KBM-7 (cell line): Measurements from ENCODE around the gene CRLF2.
A peak's percentile ranks its signal among the peaks of the same experiment; 100 is the strongest.
"Not testable (repeated sequence)": the region's sequence is repeated elsewhere in the genome, so short reads cannot be mapped to it uniquely, and the experiment has no call there.

Source experiments
- DNase-seq: peaks from one replicate; pipeline ENCODE4 v3.0.0-alpha.2; 2015
- in situ Hi-C: fragments of 300-500 bp; cut with MboI; formaldehyde crosslinking; loops from 2 replicates; pipeline ENCODE4 v1.14.3; 2020; ENCODE audit warnings: low sequenced_read_pairs, low pct_unique_long_range_greater_than_20kb, mixed read lengths

CRLF2 gene, protein sequence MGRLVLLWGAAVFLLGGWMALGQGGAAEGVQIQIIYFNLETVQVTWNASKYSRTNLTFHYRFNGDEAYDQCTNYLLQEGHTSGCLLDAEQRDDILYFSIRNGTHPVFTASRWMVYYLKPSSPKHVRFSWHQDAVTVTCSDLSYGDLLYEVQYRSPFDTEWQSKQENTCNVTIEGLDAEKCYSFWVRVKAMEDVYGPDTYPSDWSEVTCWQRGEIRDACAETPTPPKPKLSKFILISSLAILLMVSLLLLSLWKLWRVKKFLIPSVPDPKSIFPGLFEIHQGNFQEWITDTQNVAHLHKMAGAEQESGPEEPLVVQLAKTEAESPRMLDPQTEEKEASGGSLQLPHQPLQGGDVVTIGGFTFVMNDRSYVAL

DNA sequence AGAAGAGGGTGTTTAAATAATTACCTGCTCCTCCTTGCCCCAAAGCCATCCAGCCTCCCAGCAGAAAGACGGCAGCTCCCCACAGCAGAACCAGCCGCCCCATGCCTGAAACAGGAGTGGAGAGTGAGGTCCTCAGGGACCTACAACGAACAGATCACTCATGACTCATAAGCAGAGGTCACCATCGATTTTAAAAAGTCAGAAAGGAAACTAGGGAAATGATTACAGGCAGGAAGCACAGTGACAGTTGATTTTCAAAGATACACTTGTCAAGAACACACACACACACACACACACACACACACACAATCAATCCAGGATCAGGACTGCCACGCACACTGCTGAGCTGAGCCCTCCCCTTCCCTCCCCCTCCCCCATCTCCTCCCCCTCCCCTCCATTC, at the start of gene CRLF2:
CRLF2 (minus strand) TSS at position 118 of the 400 bp plus-strand sequence; CDS start at position 103, 15 bp downstream.
- DNase-seq: peak; percentile 87
- in situ Hi-C loops: no loop called here

DNA sequence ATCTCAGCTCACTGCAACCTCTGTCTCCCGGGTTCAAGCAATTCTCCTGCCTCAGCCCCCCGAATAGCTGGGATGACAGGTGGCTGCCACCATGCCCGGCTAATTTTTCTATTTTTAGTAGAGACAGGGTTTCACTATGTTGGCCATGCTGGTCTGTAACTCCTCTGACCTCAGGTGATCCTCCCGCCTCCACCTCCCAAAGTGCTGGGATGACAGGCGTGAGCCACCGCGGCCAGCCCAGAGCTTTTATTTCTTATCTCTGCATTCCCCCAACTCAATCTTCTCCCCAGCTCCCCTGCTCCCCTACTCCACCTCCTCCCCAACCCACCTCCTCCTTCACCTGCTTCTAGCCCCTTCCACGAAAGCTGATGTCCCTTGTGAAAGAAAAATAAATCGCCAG, 49.3 kb upstream of the CRLF2 start:
- DNase-seq, in situ Hi-C loops: not testable (repeated sequence)

DNA sequence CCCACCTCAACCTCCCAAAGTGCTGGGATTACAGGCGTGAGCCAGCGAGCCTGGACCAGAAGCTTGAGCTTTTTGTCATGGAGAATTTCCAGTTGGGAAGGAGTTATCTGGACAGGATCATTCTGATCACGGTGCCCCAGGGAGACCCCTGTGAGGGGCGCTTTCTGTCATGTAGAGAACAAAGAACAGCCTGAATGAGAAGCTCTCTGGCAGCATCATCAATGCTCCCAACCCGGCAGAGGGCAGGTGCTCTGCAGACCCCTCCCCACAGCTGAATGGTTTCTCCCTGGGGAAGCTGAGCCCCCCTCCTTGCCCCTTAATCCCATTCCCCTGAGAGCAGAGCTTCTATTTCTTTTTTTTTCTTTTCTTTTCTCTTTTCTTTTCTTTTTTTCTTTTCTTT, 48.8 kb upstream of the CRLF2 start:
- in situ Hi-C loops: no loop called here
- DNase-seq: no peak

DNA sequence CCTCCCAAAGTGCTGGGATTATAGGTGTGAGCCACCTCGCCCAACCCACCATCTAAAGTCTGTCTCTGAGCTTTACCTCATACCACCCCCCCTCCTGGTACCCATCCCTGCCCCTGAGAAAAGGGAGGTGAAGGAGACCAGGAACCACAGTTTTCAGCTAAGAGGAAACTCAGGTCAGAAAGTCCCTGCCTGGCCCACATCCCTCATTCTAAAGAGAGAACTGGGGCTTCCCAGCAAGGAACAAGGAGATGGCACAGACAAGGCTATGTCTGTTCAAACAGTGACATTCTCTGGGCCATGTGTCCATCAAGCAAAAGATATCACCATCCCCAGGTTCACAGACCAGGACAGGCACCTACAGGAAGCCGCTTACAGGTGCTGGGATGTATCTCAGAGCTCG, 40.4 kb upstream of the CRLF2 start:
- in situ Hi-C loops: no loop called here
- no peak for DNase-seq

DNA sequence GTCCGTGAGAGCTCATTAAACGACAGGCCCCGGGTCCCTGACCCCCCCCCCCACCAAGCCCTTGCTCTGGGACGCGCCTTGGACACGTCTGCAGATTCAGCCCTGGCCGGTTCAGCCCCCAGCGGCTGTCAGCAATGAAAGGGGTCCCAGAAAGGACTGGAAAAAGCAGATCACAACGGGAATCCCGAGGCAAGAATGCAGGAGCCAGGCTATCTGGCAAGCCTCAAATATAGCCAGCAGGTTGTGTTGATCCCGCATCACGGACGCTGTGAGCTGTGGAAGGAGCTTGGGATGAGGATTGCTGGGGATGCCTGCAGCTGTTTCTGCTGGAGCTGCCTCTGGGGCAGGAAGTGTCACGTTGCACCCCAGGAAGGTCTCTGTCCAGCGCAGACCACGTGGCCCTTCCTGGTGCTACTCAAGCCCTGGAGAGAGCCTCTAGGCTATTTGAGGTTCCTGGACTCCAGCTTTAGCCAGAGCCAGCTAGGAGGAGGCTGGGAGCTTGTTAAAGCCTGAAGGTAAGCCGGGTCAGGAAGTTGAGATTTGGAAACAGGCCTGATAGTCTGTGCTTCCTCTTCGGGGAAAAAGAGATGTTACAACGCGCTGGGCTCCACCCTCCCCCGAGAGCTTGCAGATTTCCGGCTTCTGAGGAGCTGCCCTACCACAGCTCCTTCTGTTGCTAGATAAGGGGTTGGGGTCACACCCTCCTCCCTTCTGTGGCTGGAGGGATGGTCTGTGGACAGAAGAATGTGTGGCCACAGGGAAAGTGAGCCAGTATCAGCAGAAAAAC, 36.8 kb upstream of the CRLF2 start:
- peak; percentile 100 for DNase-seq
- in situ Hi-C loops: no loop called here

DNA sequence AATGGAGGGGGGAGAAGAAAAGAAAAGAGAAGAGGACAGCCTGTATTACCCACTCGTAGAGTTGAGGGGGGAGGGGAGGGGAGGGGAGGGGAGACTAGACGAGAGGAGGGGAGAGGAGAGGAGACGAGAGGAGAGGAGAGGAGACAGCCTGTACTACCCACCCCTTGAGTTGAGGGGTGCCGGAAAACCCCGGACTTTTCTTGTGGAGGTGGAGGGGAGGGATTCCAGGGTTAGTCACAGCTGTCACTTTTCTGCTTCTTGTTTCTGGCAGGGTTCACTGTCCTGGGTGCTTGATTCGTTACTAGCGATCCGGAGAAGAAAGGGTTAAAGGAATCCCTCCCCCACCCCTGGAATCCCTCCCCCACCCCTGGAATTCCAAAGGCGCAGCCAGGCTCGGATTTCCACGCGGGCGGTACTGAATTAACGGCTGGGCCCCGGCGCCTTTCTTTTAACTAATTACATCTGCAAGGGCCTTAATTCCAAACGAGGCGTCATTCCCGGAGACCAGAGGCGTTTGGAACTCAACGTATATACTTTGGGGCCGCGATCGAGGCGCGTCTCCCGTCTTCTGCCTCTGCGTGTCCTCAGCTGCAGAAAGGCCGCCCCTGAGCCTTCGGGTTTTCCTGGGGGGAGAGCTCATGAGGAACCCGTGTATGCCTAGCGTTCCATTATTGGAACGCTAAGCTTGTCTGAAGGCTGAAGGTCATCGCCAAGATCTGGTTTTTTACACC, 36.0 kb upstream of the CRLF2 start:
- in situ Hi-C loops: no loop called here

DNA sequence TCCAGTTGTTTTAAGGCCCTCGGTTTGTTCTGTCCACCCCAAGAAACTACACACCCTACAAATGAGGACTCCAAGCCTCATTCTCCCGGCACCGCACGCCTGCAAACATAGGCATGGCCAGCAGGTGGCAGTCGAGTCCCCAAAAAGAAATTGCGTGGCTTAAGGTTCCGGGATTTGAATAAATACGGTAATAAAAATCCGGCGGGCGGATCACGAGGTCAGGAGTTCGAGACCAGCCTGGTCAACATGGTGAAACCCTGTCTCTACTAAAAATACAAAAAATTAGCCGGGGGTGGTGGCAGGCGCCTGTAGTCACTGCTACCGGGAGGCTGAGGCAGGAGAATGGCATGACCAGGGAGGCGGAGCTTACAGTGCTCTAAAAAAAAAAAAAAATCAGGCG, 34.4 kb upstream of the CRLF2 start:
- in situ Hi-C loops: no loop called here
- DNase-seq: peak; percentile 98

More for the DNA sequence above, 36.0 kb upstream of the CRLF2 start:
- DNase-seq: no peak

DNA sequence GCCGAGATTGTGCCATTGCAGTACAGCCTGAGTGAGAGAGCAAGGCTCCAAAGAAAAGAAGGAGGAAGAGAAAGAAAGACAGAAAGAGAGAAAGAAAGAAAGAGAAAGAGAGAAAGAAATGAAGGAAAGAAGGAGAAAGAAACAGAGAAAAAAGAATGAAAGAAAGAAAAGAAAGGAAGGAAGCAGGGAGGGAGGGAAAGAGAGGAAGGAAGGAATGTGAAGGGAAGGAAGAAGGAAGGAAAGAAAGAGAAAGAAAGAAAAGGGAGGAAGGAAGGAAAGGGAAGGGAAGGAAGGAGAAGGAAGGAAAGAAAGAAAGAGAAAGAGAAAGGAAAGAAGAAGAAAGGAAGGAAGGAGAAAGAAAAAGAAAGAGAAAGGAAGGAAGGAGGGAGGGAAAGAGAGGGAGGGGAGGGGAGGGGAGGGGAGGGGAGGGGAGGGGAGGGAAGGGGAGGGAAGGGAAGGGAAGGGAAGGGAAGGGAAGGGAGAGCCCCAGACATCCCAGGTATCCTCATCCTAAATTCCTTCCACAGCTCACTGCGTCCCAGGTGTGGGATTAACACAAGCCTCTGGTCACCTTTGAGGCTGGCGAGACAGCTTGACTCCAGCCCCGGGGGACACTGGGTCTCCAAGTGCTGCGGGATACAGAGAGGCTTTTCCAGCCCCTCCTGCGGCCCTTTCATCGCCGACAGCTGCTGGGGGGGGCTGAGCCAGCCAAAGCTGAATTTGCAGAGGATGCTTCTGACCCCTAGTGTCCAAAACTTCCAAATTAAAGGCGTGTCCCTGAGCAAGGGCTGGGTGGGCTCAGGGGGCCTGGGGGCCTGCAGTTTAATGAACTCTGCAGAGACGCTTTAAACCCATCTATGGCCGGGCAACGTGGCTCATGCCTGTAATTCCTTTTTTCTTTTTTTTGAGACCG, 32.0 kb upstream of the CRLF2 start:
- peak; percentile 77 for DNase-seq

DNA sequence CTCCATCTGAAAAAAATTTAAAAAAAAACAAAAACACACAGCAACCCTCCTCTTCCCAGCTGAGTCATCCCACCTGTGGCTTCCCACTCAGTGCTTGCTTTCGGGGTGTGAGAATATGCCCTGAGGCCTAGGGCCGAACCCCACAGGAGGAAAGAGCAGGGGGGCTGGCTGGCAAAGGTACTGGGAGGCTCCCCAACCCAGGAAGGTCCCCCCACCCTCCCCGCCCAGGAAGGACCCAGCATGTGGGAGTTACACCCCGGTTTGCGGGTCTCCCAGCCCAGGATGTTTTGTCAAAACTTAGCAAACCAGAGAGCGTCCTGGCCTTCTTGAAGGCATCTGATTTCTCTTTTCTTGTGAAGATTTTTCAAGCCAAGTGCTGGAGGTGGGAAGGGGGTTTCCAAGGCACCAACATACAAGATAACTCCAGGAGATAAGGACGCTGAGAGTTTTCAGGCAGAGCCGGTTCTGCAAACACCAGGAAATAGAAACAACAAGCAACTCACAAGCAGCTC, 30.5 kb upstream of the CRLF2 start:
- DNase-seq: no peak
- in situ Hi-C loops: no loop called here

More for the DNA sequence above, 32.0 kb upstream of the CRLF2 start:
- in situ Hi-C loops: no loop called here

DNA sequence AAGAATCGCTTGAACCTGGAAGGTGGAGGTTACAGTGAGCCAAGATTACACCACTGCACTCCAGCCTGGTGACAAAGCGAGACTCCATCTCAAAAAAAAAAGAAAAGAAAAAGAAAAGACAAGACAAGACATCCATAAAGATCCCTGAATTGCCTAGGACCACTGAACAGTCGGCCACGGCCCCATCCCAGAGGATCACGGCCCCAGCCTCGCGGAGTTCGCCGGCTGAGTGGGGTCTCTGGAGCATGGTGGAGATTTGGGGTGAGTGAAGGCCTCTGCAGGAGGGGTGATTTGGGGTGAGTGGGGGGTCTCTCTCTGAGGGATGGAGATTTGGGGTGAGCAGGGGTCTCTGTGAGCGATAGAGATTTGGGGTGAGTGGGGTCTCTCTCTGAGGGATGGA, 28.1 kb upstream of the CRLF2 start:
- DNase-seq, in situ Hi-C loops: not testable (repeated sequence)

DNA sequence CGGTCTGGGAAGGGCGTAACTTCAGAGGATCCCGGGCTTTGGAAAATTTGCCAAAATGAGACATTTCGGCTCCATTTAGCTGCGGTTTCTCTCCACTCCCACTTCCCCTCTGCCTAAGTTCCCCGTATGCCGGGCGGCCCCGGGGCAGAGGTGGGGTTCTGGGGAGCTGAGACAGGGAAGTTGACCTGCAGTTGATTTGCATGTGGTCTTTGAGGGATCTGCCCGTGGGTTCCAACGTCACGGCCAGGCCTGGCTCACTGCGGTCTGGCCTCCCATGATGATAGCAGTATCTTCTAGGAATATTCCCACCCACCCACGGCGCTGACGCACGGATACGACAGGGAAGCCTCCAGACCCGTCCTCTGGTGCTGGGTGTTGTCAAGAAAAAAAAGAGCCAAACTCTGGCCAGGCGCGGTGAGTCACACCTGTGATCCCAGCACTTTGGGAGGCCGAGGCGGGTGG, 27.3 kb upstream of the CRLF2 start:
- peak; percentile 97 for DNase-seq

DNA sequence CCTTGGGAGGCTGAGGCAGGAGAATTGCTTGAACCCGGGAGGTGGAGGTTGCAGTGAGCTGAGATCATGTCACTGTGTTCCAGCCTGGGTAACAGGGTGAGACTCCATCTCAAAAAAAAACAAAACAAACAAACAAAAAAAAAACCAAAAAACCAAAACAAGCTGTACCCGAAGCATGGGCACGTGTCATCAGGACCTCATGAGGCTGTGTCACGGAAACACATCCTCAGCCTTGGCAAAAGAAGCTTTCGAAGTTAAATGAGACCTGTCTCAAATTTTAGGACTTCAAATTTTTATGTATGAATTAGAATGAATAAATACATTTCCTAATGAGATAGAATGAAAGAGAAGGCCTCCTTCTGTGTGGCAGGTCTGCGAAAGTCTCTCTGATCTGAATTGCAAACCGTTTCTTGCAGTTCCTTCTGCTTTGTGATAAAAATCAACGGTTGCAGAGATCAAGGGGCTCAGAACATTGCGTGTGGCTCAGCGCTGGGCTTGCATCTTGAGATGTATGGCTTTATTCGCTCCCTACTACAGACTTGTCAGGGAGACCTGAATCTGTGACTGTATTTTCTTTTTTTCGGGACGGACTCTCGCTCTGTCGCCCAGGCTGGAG, 19.5 kb upstream of the CRLF2 start:
- in situ Hi-C loops: no loop called here
- peak; percentile 58 for DNase-seq

More for the DNA sequence above, 27.3 kb upstream of the CRLF2 start:
- in situ Hi-C loops: no loop called here

DNA sequence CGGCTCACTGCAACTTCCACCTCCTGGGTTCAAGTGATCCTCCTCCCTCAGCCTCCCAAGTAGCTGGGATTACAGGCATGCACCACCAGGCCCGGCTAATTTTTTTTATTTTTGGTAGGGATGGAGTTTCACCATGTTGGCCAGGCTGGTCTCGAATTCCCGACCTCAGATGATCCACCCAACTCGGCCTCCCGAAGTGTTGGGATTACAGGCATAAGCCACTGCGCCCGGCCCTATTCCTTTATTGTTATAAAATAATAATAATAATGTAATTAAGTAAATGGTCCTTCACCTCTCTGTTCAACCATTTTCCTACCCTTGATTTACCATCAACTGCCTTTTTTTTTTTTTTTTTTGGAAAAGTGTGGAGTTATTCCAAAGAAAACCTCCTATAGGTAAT, 15.7 kb upstream of the CRLF2 start:
- in situ Hi-C loops: loop anchor here (10.0 kb wide), 1 partner anchor 53 kb away; no protein-coding TSS in a partner anchor
- not testable (repeated sequence) for DNase-seq

DNA sequence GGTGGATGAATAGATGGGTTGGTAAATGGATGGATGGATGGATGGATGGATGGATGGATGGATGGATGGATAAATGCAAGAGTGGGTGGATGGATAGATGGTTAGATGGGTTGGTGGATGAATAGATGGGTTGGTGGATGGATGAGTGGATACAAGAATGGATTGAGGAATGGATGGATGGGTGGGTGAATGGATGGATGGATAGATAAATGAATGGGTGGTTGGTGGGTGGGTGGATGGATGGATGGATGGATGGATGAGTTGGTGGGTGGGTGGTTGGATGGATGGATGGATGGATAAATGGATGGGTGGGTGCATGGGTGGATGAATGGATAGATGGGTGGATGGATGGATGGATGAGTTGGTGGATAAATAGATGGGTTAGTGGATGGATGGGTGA, 13.8 kb upstream of the CRLF2 start:
- DNase-seq: no peak
- in situ Hi-C loops: loop anchor here (10.0 kb wide), 1 partner anchor 51 kb away; no protein-coding TSS in a partner anchor

DNA sequence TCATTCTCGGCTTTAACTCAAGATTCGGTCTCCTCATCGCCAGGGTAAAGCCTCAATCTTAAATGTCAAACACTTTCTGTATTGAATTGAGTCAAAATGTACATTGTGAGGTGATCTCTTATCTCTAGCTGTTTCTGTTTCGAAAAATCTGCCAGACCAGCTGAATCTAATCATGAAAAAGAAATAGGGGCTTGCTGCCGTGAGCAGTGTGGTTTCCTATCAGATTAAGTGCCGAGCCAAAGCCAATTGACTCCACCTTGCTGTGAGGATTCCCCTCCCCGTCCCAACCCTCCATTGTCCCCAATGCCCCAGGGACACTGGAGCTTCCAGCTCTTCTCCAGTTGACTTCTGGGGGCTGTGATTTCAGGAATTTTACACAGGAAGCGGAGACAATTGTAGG, 12.5 kb upstream of the CRLF2 start:
- in situ Hi-C loops: loop anchor here (10.0 kb wide), 1 partner anchor 50 kb away; no protein-coding TSS in a partner anchor
- no peak for DNase-seq

DNA sequence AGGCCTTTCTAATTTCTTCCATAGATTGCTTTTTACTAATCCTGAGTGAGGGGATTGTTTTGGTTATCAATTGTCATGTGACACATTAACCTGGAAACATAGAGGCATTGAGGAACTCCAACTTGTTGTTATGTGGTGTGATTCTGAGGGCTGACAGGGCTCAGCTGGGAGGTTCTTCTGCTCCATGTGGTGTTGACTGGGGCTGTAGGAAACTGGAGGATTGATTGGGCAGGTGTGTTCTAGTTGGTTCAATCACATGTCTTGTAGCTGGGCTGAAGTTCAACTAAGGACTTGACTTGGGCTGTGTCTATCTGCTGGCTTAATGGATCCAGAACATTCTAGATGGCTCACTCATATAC, 10.8 kb upstream of the CRLF2 start:
- no peak for DNase-seq
- in situ Hi-C loops: loop anchor here (10.0 kb wide), 1 partner anchor 48 kb away; no protein-coding TSS in a partner anchor

DNA sequence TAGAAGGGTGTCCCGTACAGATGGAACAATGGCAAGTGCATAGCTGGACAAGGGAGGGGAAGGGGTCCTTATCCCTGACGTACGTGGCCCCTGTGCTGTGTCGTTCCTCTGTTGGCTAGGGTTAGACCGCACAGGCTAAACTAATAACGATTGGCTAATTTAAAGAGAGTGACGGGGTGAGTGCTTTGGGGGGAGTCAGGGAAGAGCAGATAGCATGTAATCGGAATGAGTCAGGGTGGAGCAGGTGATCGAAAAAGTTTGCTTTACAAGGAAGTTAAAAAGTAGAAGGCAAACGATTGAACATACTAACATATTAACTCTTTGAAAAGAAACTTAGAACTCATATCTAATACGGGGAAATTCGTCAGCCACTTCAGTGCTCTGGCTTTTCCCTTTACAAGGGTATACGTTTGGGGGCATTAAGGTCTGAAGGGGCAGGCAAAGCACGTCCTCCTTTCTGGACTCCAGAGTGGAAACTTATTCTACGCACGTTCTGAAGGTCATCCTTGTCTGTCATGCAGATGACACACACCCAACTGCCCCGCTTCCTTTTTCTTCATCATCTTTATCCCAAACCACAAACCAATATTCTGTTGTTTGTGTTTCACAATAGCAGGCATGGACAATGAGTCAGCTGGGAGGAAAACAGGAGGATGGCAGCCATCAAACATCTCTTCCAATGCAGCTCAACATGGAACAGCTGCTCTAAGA, 10.2 kb upstream of the CRLF2 start:
- DNase-seq: peak; percentile 94
- in situ Hi-C loops: loop anchor here (10.0 kb wide), 1 partner anchor 48 kb away; no protein-coding TSS in a partner anchor
